ENCODE data around the gene SKAP2.

DNA sequence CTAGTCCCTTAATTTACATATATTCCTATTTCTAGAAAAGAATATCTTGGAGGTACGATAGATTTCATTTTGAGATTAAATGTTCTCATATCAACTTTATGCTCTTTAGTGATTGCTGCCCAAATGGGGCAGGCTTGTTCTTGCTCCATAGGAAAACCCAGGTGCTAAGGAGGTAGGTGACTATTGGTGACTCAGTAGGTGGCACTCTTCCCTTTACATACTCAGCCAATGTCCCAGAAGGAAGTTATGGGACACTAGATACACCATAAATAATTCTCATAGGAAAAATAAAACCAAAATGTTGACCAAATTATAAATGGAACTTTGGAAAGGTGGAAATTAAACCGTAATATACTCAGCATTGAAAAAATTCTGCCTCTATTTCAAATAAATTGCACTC is 4.0 kb downstream of the SKAP2 start:
- TF ChIP-seq POLR2A (IDR thresholded peaks at IDR 0.05) (no peak), POLR2AphosphoS5 (IDR thresholded peaks at IDR 0.05) (no peak), EP300 (IDR thresholded peaks at IDR 0.05) (no peak)
- TF ChIP-seq, protein P1, sequence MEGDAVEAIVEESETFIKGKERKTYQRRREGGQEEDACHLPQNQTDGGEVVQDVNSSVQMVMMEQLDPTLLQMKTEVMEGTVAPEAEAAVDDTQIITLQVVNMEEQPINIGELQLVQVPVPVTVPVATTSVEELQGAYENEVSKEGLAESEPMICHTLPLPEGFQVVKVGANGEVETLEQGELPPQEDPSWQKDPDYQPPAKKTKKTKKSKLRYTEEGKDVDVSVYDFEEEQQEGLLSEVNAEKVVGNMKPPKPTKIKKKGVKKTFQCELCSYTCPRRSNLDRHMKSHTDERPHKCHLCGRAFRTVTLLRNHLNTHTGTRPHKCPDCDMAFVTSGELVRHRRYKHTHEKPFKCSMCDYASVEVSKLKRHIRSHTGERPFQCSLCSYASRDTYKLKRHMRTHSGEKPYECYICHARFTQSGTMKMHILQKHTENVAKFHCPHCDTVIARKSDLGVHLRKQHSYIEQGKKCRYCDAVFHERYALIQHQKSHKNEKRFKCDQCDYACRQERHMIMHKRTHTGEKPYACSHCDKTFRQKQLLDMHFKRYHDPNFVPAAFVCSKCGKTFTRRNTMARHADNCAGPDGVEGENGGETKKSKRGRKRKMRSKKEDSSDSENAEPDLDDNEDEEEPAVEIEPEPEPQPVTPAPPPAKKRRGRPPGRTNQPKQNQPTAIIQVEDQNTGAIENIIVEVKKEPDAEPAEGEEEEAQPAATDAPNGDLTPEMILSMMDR (IDR thresholded peaks at IDR 0.05) = peak in 1 of 6 experiments; percentile 12
